HS-27A (cell line): Measurements from ENCODE around the gene TBX15.
"Not testable (repeated sequence)": the region's sequence is repeated elsewhere in the genome, so short reads cannot be mapped to it uniquely, and the experiment has no call there.

Experiments
- DNase-seq: peaks from one replicate; pipeline ENCODE4 v3.0.0-alpha.2; 2012; ENCODE audit warnings: low read depth, missing footprints

TBX15 gene

DNA sequence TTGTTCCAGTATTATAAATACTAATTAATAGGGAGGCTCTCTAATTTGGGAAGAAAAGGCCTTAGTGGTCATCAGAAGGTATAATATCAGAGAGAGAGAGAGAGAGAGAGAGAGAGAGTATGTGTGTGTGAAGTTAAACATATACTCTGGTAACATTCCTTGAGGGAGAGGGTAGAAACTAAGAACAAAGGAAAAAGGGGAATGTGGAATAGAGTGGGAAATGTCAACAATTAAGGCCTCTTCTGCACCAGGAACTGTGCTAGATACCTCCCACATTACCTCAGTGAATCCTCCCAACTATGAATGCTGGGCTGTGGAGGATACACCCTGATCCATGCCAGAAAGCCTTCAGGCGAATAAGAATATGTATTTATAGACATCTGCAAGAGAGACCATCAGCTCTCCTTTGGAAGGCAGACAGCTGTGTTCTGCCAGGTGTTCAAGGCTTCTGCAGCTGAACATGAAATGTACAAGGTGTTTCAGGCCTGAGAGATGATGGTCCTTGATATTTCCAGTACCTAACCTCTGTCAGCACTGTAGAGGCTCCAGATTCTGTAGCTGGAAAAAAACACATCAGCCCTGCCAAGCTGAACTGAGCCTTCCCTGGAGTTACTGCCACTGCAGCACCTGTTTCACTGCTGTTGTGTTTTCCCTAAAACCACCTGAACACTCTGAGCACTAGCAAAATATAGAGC, 29.1 kb downstream of the TBX15 start:
- DNase-seq, result no peak

DNA sequence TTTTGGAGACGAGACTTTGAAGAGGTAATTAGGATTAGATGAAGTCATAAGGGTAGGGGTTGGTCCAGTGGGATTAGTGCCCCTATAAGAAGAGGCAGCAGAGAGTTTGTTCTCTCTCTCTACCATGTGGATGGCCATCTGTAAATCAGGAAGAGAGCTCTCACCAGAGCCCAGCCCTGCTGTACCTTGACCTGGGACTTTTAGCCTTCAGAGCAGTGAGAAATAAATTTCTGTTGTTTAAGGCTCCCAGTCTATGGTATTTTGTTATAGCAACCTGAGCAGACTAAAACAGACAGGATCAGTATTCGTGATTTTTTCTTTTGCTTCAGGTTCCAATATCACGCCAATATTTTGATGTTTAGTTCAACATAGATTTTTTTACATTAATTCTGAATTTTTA, 30.0 kb downstream of the TBX15 start:
- no peak for DNase-seq

DNA sequence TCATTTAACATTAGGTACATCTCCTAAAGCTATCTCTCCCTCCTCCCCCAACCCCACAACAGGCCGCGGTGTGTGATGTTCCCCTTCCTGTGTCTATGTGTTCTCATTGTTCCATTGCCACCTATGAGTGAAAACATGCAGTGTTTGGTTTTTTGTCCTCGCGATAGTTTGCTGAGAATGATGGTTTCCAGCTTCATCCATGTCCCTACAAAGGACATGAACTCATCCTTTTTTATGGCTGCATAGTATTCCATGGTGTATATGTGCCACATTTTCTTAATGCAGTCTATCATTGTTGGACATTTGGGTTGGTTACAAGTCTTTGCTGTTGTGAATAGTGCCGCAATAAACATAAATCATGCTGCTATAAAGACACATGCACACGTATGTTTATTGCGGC, 30.6 kb downstream of the TBX15 start:
- DNase-seq, result not testable (repeated sequence)

DNA sequence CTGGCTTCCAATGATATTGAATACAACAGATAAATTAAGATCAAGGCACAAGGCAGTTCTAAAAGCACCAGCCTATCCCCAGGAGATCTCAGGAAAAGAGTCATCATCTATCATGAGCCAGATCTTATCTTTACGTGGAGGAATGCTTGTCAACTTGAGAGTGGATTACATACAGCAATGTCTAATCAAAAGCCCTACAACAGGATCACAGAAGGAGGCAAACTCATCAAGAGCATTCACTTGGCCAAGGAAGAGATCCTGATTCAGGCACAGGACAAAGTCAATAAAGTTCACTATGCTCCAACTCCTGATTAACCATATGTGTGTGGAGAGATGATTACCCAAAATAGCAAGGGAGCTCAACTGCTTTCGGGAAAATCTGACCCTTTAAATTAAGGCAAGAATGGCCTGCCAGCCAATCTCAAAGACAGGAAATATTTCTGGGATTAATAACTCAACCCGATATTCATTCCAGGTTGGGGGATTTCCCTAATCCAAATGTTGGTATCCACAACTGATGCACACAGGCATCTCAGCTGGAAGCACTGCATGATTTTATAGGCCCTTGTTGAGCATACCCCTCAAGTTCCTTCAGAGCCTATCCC, 33.7 kb downstream of the TBX15 start:
- DNase-seq, result no peak

DNA sequence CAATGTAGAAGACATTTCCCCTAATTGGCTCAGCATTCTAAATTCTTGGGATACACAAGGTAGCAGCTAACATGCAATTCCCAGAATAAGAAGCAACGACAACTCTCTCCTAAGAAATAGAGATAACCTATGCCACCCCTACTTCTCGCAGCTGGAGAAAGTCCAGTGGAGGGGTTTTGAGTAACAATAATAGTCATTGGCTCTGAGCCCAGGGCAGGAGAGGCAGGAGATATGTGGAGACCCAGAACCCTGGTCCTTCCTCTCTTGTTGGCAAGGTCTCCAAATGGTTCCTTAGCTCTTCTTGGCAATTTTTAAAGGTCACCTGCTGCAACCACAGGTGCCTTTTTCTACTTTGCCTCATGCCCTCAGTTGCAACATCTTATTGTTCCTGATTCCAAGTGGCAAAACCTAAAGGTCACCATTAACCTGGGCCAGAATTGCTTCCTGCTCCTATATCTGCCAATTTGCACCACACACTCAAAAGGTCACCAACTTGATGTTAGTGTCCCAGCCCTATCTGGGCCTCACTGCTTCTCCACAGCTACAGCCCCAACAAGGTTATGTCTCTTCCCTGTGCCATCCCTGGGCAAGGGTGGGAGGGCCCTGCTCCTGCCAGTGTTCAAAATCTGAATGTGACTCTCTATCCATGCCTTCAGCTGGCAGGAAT, 36.7 kb downstream of the TBX15 start:
- DNase-seq, result no peak

DNA sequence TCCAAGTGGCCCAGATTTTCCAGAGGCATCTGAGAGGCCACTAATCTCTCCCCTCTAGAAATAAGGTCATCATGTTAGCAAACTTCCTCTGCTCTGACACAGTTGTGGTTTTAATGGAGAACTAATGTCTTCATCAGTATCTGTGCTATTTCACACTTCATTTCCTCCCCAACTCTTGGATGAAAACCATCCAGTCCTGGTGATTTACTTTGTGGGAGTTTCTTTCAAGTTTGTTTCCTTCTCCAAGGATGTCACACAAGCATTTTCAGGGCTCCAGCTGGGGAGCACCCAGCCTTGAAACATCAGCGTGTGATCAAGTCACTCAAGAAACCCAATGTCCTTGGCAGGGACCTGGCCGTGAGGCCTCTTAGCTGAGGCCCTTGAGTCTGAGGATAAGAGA, 38.8 kb downstream of the TBX15 start:
- no peak for DNase-seq

DNA sequence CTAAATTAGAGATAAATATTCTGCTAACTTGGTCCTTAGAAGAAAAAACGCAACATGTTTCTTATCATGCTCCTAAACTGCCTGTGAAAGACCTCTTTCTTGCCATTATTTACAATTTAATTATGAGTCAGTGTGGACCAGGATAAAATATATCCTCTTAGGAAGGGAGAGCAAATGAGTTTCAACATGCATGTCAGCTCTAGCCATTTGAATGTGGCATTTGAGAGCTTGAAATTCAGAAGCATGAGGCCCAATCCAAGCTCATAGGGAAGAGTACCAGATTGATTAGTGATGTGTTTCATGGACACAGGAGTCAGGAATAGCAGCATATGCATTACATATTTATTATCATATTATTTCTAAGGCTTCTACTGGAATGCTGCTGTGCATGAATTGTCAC, 39.3 kb downstream of the TBX15 start:
- no peak for DNase-seq

DNA sequence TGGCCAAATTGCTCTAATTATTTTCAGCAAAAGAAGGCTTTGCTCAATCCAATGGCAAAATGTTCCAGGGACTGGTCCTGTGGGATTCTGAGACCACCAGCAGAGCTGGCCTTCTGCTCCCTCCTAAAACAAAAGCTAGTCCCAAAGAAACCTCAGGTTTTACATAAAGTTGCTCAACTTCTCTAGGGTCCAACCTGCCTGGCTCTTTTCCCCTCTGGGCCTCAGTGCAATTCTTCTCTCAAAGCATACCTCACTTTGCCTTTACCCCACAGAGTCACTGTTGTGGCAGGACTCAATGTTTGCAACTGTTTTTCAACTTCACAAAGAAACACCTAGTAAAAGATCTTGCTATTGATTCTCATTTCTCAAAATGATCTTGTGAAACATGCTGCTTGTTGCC, 39.8 kb downstream of the TBX15 start:
- DNase-seq, result no peak

DNA sequence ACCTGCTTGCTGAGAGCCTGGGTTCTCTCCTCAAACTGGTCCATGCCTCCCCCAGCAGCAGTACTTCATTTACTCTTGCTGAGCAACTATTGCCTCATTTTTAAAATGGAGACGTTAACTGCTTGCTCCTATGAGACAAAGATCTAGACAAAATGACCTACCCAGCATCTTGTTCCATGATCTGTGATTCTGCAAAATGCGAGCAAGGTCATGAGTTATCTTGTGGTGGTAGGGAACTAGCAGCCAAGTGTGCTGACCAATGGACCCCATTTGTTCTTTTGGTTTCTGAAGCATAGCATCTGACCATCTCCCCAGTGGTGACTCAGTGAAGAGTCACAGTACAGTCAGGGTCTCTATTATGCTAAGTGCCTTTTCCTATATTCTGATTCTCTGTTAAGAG, 40.4 kb downstream of the TBX15 start:
- DNase-seq, result peak; percentile 69

DNA sequence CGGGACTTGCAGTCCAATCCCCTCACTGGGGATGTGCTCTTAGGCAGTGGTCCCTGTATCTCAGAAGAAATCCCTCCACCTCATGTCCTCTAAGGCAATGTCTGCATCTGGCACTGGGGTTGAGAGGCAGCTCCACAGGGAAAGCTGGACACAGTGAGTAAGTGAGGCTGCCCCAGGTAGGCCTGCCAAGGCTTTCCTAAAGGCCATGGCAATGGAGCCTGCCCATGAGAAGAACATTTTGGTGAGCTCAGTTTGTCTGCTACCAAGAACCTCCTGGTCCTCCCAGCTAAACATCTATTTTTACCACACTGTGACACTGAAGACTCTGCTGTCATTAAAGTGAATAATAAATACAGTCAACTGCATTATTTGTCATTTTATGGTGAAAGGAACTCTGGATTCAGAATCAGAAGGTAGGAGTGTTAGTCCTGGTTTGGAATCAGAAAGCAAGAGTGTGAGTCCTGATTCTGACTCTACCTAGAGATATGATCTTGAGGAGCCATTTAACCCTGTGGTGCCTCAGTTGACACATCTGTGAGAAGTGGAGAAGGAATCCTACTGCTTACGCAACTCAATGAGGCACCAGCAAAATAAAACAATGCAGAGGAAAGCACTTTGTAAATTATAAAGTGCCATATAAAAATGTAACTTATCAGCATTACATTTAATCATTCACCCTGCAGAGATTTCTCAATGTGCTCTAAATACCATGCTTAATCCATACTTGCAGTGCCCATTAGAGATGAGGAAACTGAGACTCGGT, 41.0 kb downstream of the TBX15 start:
- no peak for DNase-seq

DNA sequence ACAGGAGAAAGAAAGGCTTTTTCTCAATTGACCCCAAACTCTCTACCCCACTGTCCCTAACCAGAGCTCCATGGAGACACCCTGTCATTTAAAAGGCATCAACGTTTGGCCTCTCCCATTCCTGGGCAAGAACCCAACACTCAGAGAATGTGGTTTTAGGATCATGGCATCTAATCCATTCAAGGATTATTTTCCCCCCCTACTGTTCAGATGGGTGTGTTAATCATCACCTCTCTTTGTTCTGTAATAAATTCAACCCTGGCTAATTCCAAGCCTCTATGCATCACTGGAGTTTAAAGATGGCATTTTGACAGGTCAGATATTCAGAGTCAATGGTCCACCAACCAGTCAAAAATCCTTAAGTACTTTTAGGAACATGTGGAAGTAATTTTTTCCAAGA, 42.7 kb downstream of the TBX15 start:
- DNase-seq, result peak; percentile 48

DNA sequence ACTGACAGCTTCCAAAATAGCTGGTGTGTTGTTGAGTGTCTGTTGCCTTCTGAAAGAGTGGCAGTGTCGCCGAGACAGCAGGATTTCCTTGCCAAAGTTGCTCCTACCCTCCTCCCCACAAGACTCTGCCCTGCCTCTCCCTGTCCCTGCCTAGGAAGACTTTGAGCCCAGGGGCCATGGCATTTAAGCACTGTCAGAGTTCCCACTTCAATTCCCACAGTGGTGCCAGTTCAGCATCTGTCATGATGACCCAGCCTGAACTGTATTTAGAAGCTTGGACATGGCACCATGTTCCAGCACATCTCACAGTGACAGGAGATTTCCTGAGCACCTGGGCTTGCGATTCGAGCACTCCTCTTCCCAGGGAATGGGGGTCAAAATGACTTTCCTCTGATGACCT, 43.6 kb downstream of the TBX15 start:
- no peak for DNase-seq

DNA sequence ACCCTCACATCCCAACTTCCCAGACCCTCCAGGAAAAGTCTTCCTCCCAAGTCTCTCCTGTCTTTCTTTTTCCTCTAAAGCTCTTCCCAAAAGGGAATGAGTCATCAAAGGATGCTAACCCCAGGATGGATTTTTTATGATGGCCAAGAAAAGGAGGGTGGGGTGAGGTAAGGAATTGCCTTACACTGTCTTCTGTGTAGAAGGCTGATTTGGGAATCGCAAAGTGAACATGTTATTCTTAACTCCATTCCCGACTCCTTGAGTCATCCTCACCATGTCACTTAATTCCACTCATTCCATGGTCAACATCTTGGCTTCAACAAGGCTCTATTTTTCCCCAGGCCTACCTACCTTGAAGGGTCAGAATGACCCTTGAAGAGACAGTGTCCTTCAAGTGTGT, 44.0 kb downstream of the TBX15 start:
- DNase-seq, result no peak

DNA sequence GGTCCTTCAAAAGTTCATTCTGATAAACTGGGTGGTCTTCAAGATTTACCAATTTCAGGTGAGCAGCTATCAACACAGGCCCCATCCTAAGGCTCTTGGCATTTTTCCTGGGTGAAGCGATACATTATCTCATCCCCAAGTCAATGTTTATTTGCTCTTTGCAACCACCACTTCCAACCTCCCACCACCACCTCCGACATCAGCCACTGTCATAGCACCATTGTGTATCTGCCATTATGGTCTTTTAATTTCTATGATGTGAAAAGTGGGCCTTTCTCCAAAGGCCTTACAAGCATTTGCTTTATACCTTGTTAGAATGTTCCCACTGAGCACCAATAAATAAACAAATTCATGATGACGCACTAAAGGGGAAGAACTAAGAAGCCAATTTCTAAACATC, 47.2 kb downstream of the TBX15 start:
- DNase-seq, result no peak

DNA sequence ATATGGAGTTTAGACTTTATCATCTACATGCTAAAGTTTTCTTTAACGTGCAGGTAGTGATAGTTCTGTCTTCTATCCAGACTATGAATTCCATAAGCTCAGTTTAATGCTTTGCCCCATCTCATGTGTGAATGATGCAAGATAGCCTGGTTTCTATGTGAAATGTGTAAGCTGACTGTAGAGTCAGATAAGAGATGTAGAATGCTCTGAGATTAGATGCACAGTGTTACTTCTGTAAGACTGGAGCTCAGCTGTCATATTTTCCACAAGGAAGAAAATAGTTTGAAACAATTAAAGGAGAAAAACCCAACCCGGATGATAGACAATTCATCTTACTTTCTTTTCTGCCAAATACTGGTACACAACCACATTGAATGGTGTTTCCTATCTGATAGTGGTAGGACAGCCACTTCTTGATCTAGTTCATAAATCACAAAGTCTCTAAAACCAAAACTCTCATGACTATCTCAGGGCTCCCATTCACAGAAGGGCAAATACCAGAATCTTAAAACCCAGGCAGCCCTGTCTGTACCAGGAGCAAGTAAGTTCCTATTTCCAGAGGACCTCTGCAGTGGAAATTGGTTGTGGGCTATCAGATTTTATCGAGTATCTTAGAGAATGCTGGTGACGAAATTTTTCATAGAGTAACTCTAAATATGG, 50.6 kb downstream of the TBX15 start:
- DNase-seq, result no peak

DNA sequence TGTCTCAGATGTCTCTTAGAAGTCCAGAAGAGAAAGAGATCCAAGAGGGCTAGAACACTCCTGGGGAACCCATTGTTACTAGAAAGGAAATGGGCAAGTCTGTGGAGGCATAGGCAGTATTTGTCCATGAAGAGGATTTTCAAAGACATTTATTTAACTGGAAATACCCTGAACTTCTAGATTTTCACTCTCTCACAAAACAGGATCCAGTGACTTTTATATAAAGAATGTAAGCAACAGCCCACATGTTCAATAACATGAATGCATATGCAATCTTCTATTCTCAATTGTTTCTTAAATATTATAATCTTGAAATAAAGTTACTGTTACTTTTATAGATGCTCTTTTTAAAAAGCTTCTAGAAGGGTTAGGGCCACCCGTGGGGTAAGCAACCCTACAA, 53.4 kb downstream of the TBX15 start:
- DNase-seq, result no peak

DNA sequence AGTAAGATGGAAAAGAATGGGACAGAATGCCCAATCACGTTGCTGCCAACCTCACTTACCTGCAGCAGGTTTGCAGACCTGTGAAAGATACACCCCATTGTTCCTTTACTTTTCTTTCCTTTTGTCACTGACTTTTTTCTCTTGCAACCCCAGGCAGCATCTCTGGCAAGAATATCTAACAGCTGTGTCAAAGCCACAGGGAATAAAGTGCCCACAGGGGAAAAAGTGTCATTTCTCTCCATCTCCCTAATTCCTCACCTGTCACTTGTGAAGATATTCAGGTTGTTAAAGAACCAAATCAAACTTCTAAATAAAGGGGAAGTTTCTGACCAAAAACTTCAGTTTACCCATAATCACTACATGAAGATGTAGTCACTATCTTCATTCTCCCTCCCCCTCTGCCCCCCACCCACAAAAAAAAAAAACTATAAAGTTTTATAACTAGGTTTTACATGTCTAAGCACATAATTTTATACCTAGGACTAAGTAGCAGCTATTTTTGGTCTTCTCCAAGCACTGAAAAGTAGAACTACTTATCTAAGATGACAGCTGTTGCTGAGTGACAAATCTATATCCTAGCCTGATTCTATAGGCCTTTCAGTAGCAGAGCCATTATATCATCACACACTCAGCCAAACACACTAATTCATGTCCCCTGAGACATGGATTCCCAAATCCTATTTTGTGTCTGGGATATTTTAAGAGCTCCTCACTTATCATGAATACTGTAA, 54.9 kb downstream of the TBX15 start:
- no peak for DNase-seq

DNA sequence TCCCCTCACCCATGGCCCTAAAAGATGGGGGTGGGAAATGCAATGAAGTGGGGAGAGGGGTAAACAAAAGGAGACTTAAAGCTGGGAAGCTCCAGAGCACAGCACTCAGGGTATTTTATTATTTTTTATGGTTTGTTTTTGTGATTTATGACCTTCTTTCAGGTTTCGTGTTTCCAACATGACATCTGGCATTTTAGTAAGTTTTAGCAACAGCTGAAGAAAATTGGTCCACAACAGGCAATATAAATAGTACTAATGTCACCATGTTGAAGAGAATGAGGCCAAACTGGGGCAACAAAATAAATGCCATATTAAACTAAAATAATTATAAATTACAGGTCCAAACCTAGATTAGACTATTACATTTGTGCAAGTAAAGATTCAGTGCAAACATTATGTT, 56.3 kb downstream of the TBX15 start:
- no peak for DNase-seq

DNA sequence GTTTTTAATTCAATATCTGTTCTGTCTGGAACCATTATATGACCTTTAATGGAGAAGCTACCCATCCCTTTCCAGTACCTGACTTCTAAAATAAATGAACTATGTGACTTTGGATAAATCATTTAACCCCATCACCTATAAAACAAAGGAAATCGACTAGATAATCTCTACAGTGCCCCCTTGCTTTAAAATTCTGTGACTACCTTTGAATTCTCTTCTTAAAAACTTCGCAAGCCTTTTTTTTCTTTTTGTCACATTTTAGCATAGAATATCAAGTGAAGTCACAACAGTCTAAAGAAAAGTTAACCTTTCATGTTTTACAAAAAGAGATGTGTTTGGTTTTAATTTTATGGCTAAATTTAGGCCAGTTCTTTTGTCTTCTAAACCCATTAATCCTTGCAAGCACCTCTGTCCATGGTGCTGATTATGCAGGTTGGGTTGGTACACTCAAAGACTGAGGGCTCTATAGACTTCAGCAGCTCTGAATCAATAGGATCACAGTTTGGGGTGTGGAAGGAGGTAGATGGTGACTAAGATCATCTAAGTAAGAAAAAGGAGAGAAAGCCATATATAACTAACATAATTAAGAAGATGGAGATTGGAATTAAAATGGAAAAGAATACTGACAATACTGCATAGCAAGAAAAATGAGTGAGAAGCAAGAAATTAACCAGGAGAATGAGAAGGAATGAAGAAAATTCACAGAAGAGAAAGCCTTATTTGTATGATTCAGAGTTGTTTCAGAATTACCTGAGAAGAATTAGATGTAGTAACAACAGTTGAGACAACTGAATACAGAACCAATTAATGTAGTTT, 59.2 kb downstream of the TBX15 start:
- no peak for DNase-seq

DNA sequence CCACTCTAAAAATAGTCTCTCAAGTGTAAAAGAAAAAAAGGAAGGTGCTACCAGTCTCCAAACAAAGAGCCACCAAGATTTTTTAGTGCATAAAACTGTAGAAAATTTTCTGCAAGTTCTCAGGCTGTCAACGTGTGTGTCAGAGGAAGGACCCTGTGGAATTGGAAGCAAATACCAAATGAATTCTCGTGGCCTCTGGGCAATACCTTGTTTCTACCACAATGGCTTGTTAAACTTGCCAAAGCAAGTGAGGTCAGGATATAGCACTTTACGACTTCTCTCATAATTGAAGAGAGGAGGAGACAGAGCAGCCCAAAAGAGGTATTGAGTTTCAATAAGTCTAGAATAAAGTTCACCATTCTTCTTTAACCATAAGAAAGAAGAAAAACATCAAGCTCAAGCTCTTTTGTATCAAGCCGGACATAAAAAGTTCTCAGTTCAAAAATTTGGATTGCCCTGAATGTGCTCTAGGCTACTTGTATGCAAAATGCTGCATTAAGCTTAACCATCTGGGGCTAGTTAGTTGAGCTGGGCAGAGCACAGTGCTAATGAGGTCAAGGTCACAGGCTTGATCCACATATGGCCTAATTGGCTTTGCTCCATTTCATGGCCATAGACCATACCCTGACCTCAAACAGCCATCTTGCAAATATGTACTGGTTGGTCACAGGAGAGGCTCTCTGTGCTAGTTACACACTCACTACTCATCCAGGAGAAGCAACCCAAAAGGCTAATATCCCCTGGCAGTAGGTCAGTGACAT, 60.5 kb downstream of the TBX15 start:
- DNase-seq, result no peak
